HG03066 (cell line): ENCODE results near the gene PPP1R12B.
"Not testable (repeated sequence)": the region's sequence is repeated elsewhere in the genome, so short reads cannot be mapped to it uniquely, and the experiment has no call there.

Experiments
- ATAC-seq: cut with Tn5 transposase; IDR thresholded peaks from one replicate; pipeline ENCODE4 v1.9.1; 2021; ENCODE audit warnings: low read depth; ENCODE audit not compliant: unreplicated experiment

PPP1R12B gene

GRCh38 chr1:202473266-202474045 lies 125.0 kb downstream of the PPP1R12B start:
- ATAC-seq: not testable (repeated sequence)

- not testable (repeated sequence) for ATAC-seq
Observed at GRCh38 chr1:202479661-202480060, 131.2 kb downstream of the PPP1R12B start.

GRCh38 chr1:202480640-202481039 lies 132.1 kb downstream of the PPP1R12B start:
- not testable (repeated sequence) for ATAC-seq

- ATAC-seq: not testable (repeated sequence)
Observed at GRCh38 chr1:202483362-202483761, 134.9 kb downstream of the PPP1R12B start.

- not testable (repeated sequence) for ATAC-seq
Observed at GRCh38 chr1:202484032-202484431, 135.5 kb downstream of the PPP1R12B start.

- not testable (repeated sequence) for ATAC-seq
Observed at GRCh38 chr1:202484820-202485219, 136.3 kb downstream of the PPP1R12B start.

- not testable (repeated sequence) for ATAC-seq
Observed at GRCh38 chr1:202488178-202488649, 139.7 kb downstream of the PPP1R12B start.

- ATAC-seq: not testable (repeated sequence)
Observed at GRCh38 chr1:202489101-202489500, 140.6 kb downstream of the PPP1R12B start.

GRCh38 chr1:202493112-202493511 lies 144.6 kb downstream of the PPP1R12B start:
- not testable (repeated sequence) for ATAC-seq

- ATAC-seq: no peak
Observed at GRCh38 chr1:202498542-202498941, 150.0 kb downstream of the PPP1R12B start.

GRCh38 chr1:202499997-202500396 lies 151.5 kb downstream of the PPP1R12B start:
- not testable (repeated sequence) for ATAC-seq

GRCh38 chr1:202501281-202501680 lies 152.8 kb downstream of the PPP1R12B start:
- ATAC-seq: no peak

- no peak for ATAC-seq
Observed at GRCh38 chr1:202505356-202505755, 156.9 kb downstream of the PPP1R12B start.

GRCh38 chr1:202505880-202506575 lies 157.5 kb downstream of the PPP1R12B start:
- ATAC-seq: not testable (repeated sequence)

GRCh38 chr1:202508863-202509262 lies 160.4 kb downstream of the PPP1R12B start:
- not testable (repeated sequence) for ATAC-seq

- ATAC-seq: not testable (repeated sequence)
Observed at GRCh38 chr1:202513875-202514274, 165.4 kb downstream of the PPP1R12B start.

GRCh38 chr1:202516434-202516877 lies 168.0 kb downstream of the PPP1R12B start:
- ATAC-seq: no peak

GRCh38 chr1:202517146-202517545 lies 168.6 kb downstream of the PPP1R12B start:
- not testable (repeated sequence) for ATAC-seq

- not testable (repeated sequence) for ATAC-seq
Observed at GRCh38 chr1:202518180-202518579, 169.7 kb downstream of the PPP1R12B start.

- not testable (repeated sequence) for ATAC-seq
Observed at GRCh38 chr1:202518905-202519304, 170.4 kb downstream of the PPP1R12B start.

- ATAC-seq: not testable (repeated sequence)
Observed at GRCh38 chr1:202520129-202520856, 171.8 kb downstream of the PPP1R12B start.
